Measurements from ENCODE around the gene CCR8.

DNA sequence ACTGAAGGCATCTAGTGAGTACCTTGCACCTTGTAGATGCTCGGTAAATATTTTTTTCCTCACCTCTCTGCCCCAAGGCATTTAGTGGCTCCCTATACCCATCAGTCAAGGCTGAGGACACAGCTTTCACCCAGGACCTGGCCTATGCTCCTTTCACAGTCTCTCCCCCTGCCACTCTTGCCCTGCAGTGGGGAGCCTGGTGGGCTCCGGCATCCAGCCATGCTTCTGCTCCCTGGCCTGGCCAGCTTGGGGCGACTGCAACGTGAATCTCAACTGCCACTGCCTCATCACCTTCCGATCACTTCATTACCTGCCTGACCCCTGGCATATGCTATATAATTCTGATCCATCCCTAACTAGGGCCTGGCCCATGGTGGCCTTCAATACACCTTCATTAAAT, 48.9 kb upstream of the CCR8 start:
- TF ChIP-seq, protein P1, sequence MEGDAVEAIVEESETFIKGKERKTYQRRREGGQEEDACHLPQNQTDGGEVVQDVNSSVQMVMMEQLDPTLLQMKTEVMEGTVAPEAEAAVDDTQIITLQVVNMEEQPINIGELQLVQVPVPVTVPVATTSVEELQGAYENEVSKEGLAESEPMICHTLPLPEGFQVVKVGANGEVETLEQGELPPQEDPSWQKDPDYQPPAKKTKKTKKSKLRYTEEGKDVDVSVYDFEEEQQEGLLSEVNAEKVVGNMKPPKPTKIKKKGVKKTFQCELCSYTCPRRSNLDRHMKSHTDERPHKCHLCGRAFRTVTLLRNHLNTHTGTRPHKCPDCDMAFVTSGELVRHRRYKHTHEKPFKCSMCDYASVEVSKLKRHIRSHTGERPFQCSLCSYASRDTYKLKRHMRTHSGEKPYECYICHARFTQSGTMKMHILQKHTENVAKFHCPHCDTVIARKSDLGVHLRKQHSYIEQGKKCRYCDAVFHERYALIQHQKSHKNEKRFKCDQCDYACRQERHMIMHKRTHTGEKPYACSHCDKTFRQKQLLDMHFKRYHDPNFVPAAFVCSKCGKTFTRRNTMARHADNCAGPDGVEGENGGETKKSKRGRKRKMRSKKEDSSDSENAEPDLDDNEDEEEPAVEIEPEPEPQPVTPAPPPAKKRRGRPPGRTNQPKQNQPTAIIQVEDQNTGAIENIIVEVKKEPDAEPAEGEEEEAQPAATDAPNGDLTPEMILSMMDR (IDR thresholded peaks at IDR 0.05): no peak
- no peak for TF ChIP-seq POLR2A (IDR thresholded peaks at IDR 0.05)
